GM12878 (cell line): ENCODE results near the gene MYO9B. TPM values are rescaled to one million over a fixed set of nuclear protein-coding genes. Genes with fewer than 3 reads are reported as not detected.

Experiments used
- HCFC1 ChIP-seq: fragments of 150-350 bp; IDR thresholded peaks from 2 replicates; pipeline ENCODE4 v1.6.1; 2014; ENCODE audit warnings: low read length
- NFIC ChIP-seq: IDR thresholded peaks from 2 replicates; pipeline ENCODE4 v1.6.1; 2012; ENCODE audit warnings: low read depth, mild to moderate bottlenecking, inconsistent platforms, low read length, moderate library complexity
- NFYB ChIP-seq: IDR thresholded peaks from 2 replicates; pipeline ENCODE4 v1.6.1; 2011; ENCODE audit warnings: low read depth, mild to moderate bottlenecking, low read length, improper control_type of control experiment, moderate library complexity; ENCODE audit not compliant: insufficient read depth
- SREBF2 ChIP-seq: IDR thresholded peaks from 2 replicates; pipeline ENCODE4 v1.6.1; 2012; ENCODE audit warnings: mild to moderate bottlenecking, low read length
- SRF ChIP-seq, 2 experiments: IDR thresholded peaks; 2 replicates each; pipeline ENCODE4 v1.6.1; 2011; ENCODE audit warnings: low read depth in 2 of 2, low read length in 2 of 2, mild to moderate bottlenecking in 1 of 2, moderate library complexity in 1 of 2
- TBL1XR1 ChIP-seq: IDR thresholded peaks from 2 replicates; pipeline ENCODE4 v1.6.1; 2012; ENCODE audit warnings: low read depth, low read length, improper control_type of control experiment
- polyA plus RNA-seq, 11 experiments: library from polyadenylated mRNA; depleted of rRNA in 4 of 11; unstranded in 6 of 11; stranded (reverse) in 5 of 11; fragments of >200 nt; fragmentation: Nextera tagmentation in 4 of 11; fragmentation: Illumina TruSeq in 1 of 11; extraction: Ambion mirVana in 4 of 11; extraction: Trizol in 1 of 11; gene quantifications; 1 replicate in 1 of 11; 2 replicates in 10 of 11; pipeline versions ENCODE4 v1.2.1 to v1.2.3, GENCODE V29; 2011 to 2016; ENCODE audit warnings: inconsistent platforms in 2 of 11, missing spikeins in 2 of 11, low read depth in 1 of 11
- total RNA-seq, 4 experiments: library from RNA; depleted of rRNA in 3 of 4; stranded (reverse); fragments of >200 nt in 3 of 4; fragmentation: Illumina TruSeq in 1 of 4; extraction: Trizol in 1 of 4; gene quantifications; 2 replicates each; pipeline versions ENCODE4 v1.2.1 to v1.2.3, GENCODE V29; 2013 to 2021
- TF ChIP-seq, protein P1 (sequence below): fragments of 450-650 bp; IDR thresholded peaks from 2 replicates; pipeline ENCODE4 v1.6.1; 2018; ENCODE audit warnings: borderline replicate concordance, mild to moderate bottlenecking; ENCODE audit not compliant: partially characterized antibody
- TF ChIP-seq, protein P2 (sequence below): IDR thresholded peaks from 2 replicates; pipeline ENCODE4 v1.6.1; 2011; ENCODE audit warnings: borderline replicate concordance, low read depth, mild to moderate bottlenecking, moderate library complexity, mixed read lengths, low read length; ENCODE audit not compliant: insufficient read depth; ENCODE audit errors: extremely low read length
- TF ChIP-seq, protein P3 (sequence below): fragments of 450-650 bp; IDR thresholded peaks from 2 replicates; pipeline ENCODE4 v1.6.1; 2016; ENCODE audit warnings: mild to moderate bottlenecking

The MYO9B gene
- total and polyA plus RNA-seq, 10 of the 15 experiments (the other 5 are each of a cell fraction or from before 2014, with no cell fraction given), result 5.4 to 165 (median 45.8) TPM

DNA sequence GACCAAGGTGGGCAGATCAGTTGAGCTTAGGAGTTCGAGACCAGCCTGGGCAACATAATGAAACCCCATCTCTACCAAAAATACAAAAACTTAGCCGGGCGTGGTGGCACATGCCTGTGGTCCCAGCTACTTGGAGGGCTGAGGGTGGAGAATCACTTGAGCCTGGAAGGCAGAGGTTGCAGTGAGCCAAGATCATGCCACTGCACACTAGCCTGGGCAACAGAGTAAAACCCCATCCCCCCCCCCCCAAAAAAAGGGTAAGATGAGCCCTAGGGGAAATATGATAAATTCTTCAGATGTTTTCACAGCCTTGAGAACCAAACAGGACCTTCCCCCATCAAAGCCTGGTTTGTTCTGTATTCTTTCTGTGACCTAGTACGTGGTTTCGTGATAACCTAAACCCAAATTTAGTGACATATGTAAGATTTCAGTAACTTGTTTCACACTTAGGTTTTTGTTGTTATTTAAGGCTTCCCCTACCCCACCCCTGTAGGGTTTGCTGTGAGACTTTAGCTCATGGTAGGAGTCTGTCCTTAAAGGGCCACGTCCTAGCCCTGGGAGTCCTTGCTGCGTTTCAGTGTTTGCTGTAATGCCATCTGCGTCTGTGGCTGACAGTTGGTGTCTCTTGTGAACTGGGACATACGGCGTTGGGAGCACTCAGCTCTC, 49.6 kb downstream of the MYO9B start (continued):
- TF ChIP-seq, protein P1, sequence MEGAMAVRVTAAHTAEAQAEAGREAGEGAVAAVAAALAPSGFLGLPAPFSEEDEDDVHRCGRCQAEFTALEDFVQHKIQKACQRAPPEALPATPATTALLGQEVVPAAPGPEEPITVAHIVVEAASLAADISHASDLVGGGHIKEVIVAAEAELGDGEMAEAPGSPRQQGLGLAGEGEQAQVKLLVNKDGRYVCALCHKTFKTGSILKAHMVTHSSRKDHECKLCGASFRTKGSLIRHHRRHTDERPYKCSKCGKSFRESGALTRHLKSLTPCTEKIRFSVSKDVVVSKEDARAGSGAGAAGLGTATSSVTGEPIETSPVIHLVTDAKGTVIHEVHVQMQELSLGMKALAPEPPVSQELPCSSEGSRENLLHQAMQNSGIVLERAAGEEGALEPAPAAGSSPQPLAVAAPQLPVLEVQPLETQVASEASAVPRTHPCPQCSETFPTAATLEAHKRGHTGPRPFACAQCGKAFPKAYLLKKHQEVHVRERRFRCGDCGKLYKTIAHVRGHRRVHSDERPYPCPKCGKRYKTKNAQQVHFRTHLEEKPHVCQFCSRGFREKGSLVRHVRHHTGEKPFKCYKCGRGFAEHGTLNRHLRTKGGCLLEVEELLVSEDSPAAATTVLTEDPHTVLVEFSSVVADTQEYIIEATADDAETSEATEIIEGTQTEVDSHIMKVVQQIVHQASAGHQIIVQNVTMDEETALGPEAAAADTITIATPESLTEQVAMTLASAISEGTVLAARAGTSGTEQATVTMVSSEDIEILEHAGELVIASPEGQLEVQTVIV, result no peak
- TF ChIP-seq, protein P2, sequence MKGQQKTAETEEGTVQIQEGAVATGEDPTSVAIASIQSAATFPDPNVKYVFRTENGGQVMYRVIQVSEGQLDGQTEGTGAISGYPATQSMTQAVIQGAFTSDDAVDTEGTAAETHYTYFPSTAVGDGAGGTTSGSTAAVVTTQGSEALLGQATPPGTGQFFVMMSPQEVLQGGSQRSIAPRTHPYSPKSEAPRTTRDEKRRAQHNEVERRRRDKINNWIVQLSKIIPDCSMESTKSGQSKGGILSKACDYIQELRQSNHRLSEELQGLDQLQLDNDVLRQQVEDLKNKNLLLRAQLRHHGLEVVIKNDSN, result no peak
- TF ChIP-seq SREBF2, result no peak
- TF ChIP-seq TBL1XR1, result peak; percentile 75
- TF ChIP-seq NFYB, result no peak
- TF ChIP-seq, protein P3, sequence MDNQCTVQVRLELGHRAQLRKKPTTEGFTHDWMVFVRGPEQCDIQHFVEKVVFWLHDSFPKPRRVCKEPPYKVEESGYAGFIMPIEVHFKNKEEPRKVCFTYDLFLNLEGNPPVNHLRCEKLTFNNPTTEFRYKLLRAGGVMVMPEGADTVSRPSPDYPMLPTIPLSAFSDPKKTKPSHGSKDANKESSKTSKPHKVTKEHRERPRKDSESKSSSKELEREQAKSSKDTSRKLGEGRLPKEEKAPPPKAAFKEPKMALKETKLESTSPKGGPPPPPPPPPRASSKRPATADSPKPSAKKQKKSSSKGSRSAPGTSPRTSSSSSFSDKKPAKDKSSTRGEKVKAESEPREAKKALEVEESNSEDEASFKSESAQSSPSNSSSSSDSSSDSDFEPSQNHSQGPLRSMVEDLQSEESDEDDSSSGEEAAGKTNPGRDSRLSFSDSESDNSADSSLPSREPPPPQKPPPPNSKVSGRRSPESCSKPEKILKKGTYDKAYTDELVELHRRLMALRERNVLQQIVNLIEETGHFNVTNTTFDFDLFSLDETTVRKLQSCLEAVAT, result no peak
- peak; percentile 82 for TF ChIP-seq NFIC
- no peak for TF ChIP-seq HCFC1
- TF ChIP-seq SRF (IDR thresholded peaks at IDR 0.05; ENCODE audit: low read depth in 2 of 2, low read length in 2 of 2), result 0 out of 4 replicates have a peak, but pooled peaks of 1 of the 2 experiments have one; percentile 49
- TF ChIP-seq, all 136 proteins: peak for 48
